ENCODE data around the gene PAQR3.
A peak's percentile ranks its signal among the peaks of the same experiment; 100 is the strongest.
"Not testable (repeated sequence)": the region's sequence is repeated elsewhere in the genome, so short reads cannot be mapped to it uniquely, and the experiment has no call there.

Gene PAQR3

GRCh38 chr4:78880874-78881492 lies 58.3 kb downstream of the PAQR3 start:
- no peak for TF ChIP-seq CTCF (IDR thresholded peaks at IDR 0.05; ENCODE audit: borderline replicate concordance, insufficient read depth, low read depth, low read length)
- H3K4me3 ChIP-seq (ENCODE audit: low read depth, low read length) = no peak overlapping the region

- no peak for TF ChIP-seq CTCF (IDR thresholded peaks at IDR 0.05; ENCODE audit: borderline replicate concordance, insufficient read depth, low read depth, low read length)
- H3K4me3 ChIP-seq (ENCODE audit: low read depth, low read length) = no peak overlapping the region
Measured at GRCh38 chr4:78878031-78878430, 61.2 kb downstream of the PAQR3 start.

- H3K4me3 ChIP-seq (ENCODE audit: low read depth, low read length) = no peak overlapping the region
- TF ChIP-seq CTCF (IDR thresholded peaks at IDR 0.05; ENCODE audit: borderline replicate concordance, insufficient read depth, low read depth, low read length) = no peak
Measured at GRCh38 chr4:78876568-78877320, 62.5 kb downstream of the PAQR3 start.

GRCh38 chr4:78870056-78870455 lies 69.2 kb downstream of the PAQR3 start:
- no peak for TF ChIP-seq CTCF (IDR thresholded peaks at IDR 0.05; ENCODE audit: borderline replicate concordance, insufficient read depth, low read depth, low read length)
- no peak overlapping the region for H3K4me3 ChIP-seq (ENCODE audit: low read depth, low read length)

GRCh38 chr4:78868712-78869111 lies 70.5 kb downstream of the PAQR3 start:
- H3K4me3 ChIP-seq (ENCODE audit: low read depth, low read length) = not testable (repeated sequence)

- no peak overlapping the region for H3K4me3 ChIP-seq (ENCODE audit: low read depth, low read length)
- TF ChIP-seq CTCF (IDR thresholded peaks at IDR 0.05; ENCODE audit: borderline replicate concordance, insufficient read depth, low read depth, low read length) = no peak
Measured at GRCh38 chr4:78865451-78865850, 73.8 kb downstream of the PAQR3 start.

GRCh38 chr4:78864405-78865024 lies 74.7 kb downstream of the PAQR3 start:
- peak; percentile 35; the same call in 1 of the 2 replicates for TF ChIP-seq CTCF (IDR thresholded peaks at IDR 0.05; ENCODE audit: borderline replicate concordance, insufficient read depth, low read depth, low read length)
- no peak overlapping the region for H3K4me3 ChIP-seq (ENCODE audit: low read depth, low read length)

Measured in GM12875 (cell line).